Measurements from ENCODE around the gene ZNF527. TPM values are rescaled to one million over a fixed set of nuclear protein-coding genes. Genes with fewer than 3 reads are reported as not detected.

The ZNF527 gene
- total and polyA plus RNA-seq, 9 of the 15 experiments (the other 6 are each of a cell fraction or from before 2014, with no cell fraction given), result 0.18 to 1.4 (median 0.86) TPM

DNA sequence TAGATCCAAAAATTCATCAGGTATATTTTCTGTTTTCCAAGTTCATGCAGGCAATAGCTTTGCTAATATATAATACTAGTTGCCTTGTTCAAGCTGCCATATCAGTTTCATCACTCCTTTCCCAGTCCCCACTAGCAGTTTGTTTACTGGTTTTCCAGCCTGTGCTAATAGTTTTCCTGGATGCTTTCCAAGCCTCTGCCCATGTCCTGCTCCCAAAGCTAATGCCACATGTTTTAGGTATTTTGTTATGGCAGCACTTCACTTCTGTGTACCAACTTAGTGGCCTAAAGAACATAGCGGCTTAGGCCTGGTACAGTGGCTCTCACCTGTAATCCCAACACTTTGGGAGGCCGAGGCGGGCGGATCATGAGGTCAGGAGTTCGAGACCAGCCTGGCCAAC lies 28.1 kb upstream of the ZNF527 start:
- DNase-seq (ENCODE audit: extremely low read depth in 1 of 4, low spot score in 3 of 4), result no peak
- Histone ChIP-seq H3K36me3 (ENCODE audit: control insufficient read depth, insufficient read depth, low read length) (no peaks in the 10 kb centered on the region), H3K9me1 (ENCODE audit: control insufficient read depth, insufficient read depth, low read length) (no peaks in the 10 kb centered on the region), H3K27ac (ENCODE audit: extremely low read depth, low read depth, low read length) (no peak overlapping the region), H3K4me3 (no peak overlapping the region), H3K9ac (ENCODE audit: insufficient read depth in 1 of 2, low read depth in 2 of 2, low read length in 2 of 2) (no peak overlapping the region), H3K4me1 (replicated peaks in 1 of 2; ENCODE audit: control insufficient read depth in 2 of 2, insufficient read depth in 2 of 2, low read length in 2 of 2) (no peaks in the 10 kb centered on the region), H3K4me2 (ENCODE audit: insufficient read depth, low read length) (no peak overlapping the region), H4K20me1 (replicated peaks; ENCODE audit: control insufficient read depth, insufficient read depth, low read length) (no peaks in the 10 kb centered on the region), H3K9me3 (replicated peaks; ENCODE audit: control insufficient read depth, insufficient read depth, low read depth, low read length) (no peaks in the 10 kb centered on the region; the same call in 1 of the 2 replicates), H2AFZ (ENCODE audit: low read depth, low read length) (no peak overlapping the region), H3K27me3 (ENCODE audit: control insufficient read depth in 2 of 2, insufficient read depth in 2 of 2, low read length in 2 of 2) (no peaks in the 10 kb centered on the region), H3K79me2 (ENCODE audit: control insufficient read depth, insufficient read depth, low read length) (no peaks in the 10 kb centered on the region)
- TF ChIP-seq FOXK1 (CRISPR knock-in tag; IDR thresholded peaks at IDR 0.05; ENCODE audit: borderline replicate concordance), result no peak
- no peak for TF ChIP-seq HDGF (IDR thresholded peaks at IDR 0.05)
- TF ChIP-seq GTF2E2 (tag; IDR thresholded peaks at IDR 0.05), result no peak
- no peak for TF ChIP-seq ZSCAN32 (CRISPR knock-in tag; IDR thresholded peaks at IDR 0.05)
- no peak for TF ChIP-seq DMBX1 (CRISPR knock-in tag; IDR thresholded peaks at IDR 0.05; ENCODE audit: borderline replicate concordance)
- TF ChIP-seq PTTG1 (tag; IDR thresholded peaks at IDR 0.05; ENCODE audit: low read depth), result no peak
- TF ChIP-seq E2F3 (CRISPR knock-in tag; IDR thresholded peaks at IDR 0.05), result no peak
- no peak for TF ChIP-seq RCOR1 (IDR thresholded peaks at IDR 0.05; ENCODE audit: borderline replicate concordance in 1 of 2, low read depth in 2 of 2, low read length in 2 of 2)
- TF ChIP-seq, protein P1, sequence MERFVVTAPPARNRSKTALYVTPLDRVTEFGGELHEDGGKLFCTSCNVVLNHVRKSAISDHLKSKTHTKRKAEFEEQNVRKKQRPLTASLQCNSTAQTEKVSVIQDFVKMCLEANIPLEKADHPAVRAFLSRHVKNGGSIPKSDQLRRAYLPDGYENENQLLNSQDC (CRISPR knock-in tag; IDR thresholded peaks at IDR 0.05), result no peak
- TF ChIP-seq SMARCC2 (IDR thresholded peaks at IDR 0.05; ENCODE audit: low read depth), result no peak
- TF ChIP-seq, protein P2, sequence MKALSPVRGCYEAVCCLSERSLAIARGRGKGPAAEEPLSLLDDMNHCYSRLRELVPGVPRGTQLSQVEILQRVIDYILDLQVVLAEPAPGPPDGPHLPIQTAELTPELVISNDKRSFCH (CRISPR knock-in tag; IDR thresholded peaks at IDR 0.05), result no peak
- TF ChIP-seq, protein P2 (tag; IDR thresholded peaks at IDR 0.05), result no peak
- TF ChIP-seq TCFL5 (CRISPR knock-in tag; conservative IDR thresholded peaks at IDR 0.05), result no peak
- TF ChIP-seq, protein P3, sequence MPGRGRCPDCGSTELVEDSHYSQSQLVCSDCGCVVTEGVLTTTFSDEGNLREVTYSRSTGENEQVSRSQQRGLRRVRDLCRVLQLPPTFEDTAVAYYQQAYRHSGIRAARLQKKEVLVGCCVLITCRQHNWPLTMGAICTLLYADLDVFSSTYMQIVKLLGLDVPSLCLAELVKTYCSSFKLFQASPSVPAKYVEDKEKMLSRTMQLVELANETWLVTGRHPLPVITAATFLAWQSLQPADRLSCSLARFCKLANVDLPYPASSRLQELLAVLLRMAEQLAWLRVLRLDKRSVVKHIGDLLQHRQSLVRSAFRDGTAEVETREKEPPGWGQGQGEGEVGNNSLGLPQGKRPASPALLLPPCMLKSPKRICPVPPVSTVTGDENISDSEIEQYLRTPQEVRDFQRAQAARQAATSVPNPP (IDR thresholded peaks at IDR 0.05; ENCODE audit: borderline replicate concordance, insufficient read depth, insufficient read length), result no peak
- TF ChIP-seq TAF15 (IDR thresholded peaks at IDR 0.05; ENCODE audit: low read depth, low read length), result no peak
- TF ChIP-seq ZNF3 (CRISPR knock-in tag; IDR thresholded peaks at IDR 0.05), result no peak
- no peak for TF ChIP-seq ZBED1 (IDR thresholded peaks at IDR 0.05)
- TF ChIP-seq ZNF140 (CRISPR knock-in tag; IDR thresholded peaks at IDR 0.05), result no peak
- TF ChIP-seq ZNF57 (CRISPR knock-in tag; IDR thresholded peaks at IDR 0.05), result no peak
- no peak for ATAC-seq
- in situ Hi-C loops (cut with MboI), result no loop called here
- no peak for FAIRE-seq
- POLR2A ChIA-PET, result no interaction called here
- BruUV-seq (replicated peaks), result no TSS peak
- 3% methylated on average over 5 of the region's 5 CpGs for WGBS (ENCODE audit: insufficient coverage, low coverage, missing lambda C conversion rate)
- intact Hi-C loops (cut with micrococcal nuclease), result no loop called here
- CTCF ChIA-PET (ENCODE audit: low intra/inter-chr PET ratio), result no interaction called here

Measured in K562 (cell line).